LHCN-M2 (cell line): Measurements from ENCODE around the gene SMG6. TPM values are rescaled to one million over a fixed set of nuclear protein-coding genes. Genes with fewer than 3 reads are reported as not detected.
A peak's percentile ranks its signal among the peaks of the same experiment; 100 is the strongest.
"Not testable (repeated sequence)": the region's sequence is repeated elsewhere in the genome, so short reads cannot be mapped to it uniquely, and the experiment has no call there.

Experiments used
- DNase-seq: peaks from one replicate; pipeline ENCODE4 v3.0.0-alpha.2; 2012; ENCODE audit warnings: low read depth
- total RNA-seq: library from RNA; depleted of rRNA; stranded (reverse); fragments of >200 nt; gene quantifications from 2 replicates; pipeline ENCODE4 v1.2.3, GENCODE V29; 2014

SMG6 gene
- total RNA-seq, 1 experiment from 2014 or later, result 35.5 TPM

GRCh38 chr17:2264067-2264860 lies 39.3 kb downstream of the SMG6 start:
- peak; percentile 27 for DNase-seq

- no peak for DNase-seq
Observed at GRCh38 chr17:2263183-2264066, 40.2 kb downstream of the SMG6 start.

- peak; percentile 70 for DNase-seq
Observed at GRCh38 chr17:2262135-2262587, 41.4 kb downstream of the SMG6 start.

GRCh38 chr17:2259769-2260536 lies 43.6 kb downstream of the SMG6 start:
- DNase-seq, result peak; percentile 38

GRCh38 chr17:2258830-2259229 lies 44.8 kb downstream of the SMG6 start:
- not testable (repeated sequence) for DNase-seq

- no peak for DNase-seq
Observed at GRCh38 chr17:2253768-2254406, 49.7 kb downstream of the SMG6 start.

GRCh38 chr17:2253362-2253761 lies 50.2 kb downstream of the SMG6 start:
- no peak for DNase-seq

- no peak for DNase-seq
Observed at GRCh38 chr17:2251098-2251497, 52.5 kb downstream of the SMG6 start.

- DNase-seq, result peak; percentile 60
Observed at GRCh38 chr17:2250140-2251095, 53.2 kb downstream of the SMG6 start.

GRCh38 chr17:2247005-2247404 lies 56.6 kb downstream of the SMG6 start:
- no peak for DNase-seq

GRCh38 chr17:2244545-2245525 lies 58.8 kb downstream of the SMG6 start:
- peak; percentile 95 for DNase-seq

- DNase-seq, result no peak
Observed at GRCh38 chr17:2243953-2244352, 59.6 kb downstream of the SMG6 start.

- peak; percentile 68 for DNase-seq
Observed at GRCh38 chr17:2241823-2242222, 61.8 kb downstream of the SMG6 start.

GRCh38 chr17:2240541-2240940 lies 63.0 kb downstream of the SMG6 start:
- no peak for DNase-seq

- peak; percentile 90 for DNase-seq
Observed at GRCh38 chr17:2239882-2240430, 63.6 kb downstream of the SMG6 start.

- no peak for DNase-seq
Observed at GRCh38 chr17:2239170-2239551, 64.4 kb downstream of the SMG6 start.

GRCh38 chr17:2238432-2239169 lies 65.0 kb downstream of the SMG6 start:
- no peak for DNase-seq

- peak; percentile 68 for DNase-seq
Observed at GRCh38 chr17:2237950-2238349, 65.6 kb downstream of the SMG6 start.
